Stomach (tissue), 9 donors: ENCODE measurements around the gene NUDCD2. TPM values are rescaled to one million over a fixed set of nuclear protein-coding genes. Genes with fewer than 3 reads are reported as not detected.

Experiments
- DNase-seq, 2 donors: peaks; one replicate each; pipeline versions ENCODE4 v3.0.0 to v3.0.0-alpha.2; 2013 to 2019
- H3K27ac ChIP-seq, 5 donors: fragments of 200-600 bp in 4 of 5; sonication (generic) in 4 of 5; one replicate each; pipeline ENCODE4 v1.5.1; 2013 to 2019; ENCODE audit warnings: mild to moderate bottlenecking in 1 of 5, moderate library complexity in 1 of 5
- H3K27me3 ChIP-seq, 3 donors: fragments of 200-600 bp; sonication (generic); one replicate each; pipeline ENCODE4 v1.5.1; 2017 to 2019; ENCODE audit warnings: mixed run types in 1 of 3
- H3K36me3 ChIP-seq, 4 donors: fragments of 200-600 bp; sonication (generic); 1 replicate in 3 of 4; 2 replicates in 1 of 4; pipeline ENCODE4 v1.5.1; 2016 to 2019
- H3K4me1 ChIP-seq, 4 donors: fragments of 200-600 bp; sonication (generic); one replicate each; pipeline ENCODE4 v1.5.1; 2016 to 2019
- H3K4me3 ChIP-seq, 4 donors: fragments of 200-600 bp; sonication (generic) in 3 of 4; one replicate each; pipeline ENCODE4 v1.5.1; 2016 to 2019; ENCODE audit warnings: mild to moderate bottlenecking in 1 of 4
- H3K9me3 ChIP-seq, 4 donors: fragments of 200-600 bp; sonication (generic); one replicate each; pipeline ENCODE4 v1.5.1; 2016 to 2019
- EP300 ChIP-seq: sonication (generic); formaldehyde crosslinking; IDR thresholded peaks from one replicate; pipeline ENCODE4 v1.6.1; 2017; ENCODE audit warnings: antibody characterized with exemption
- POLR2A ChIP-seq, 4 donors: fragments of 450-650 bp; IDR thresholded peaks; one replicate each; pipeline ENCODE4 v1.6.1; 2016; ENCODE audit warnings: antibody characterized with exemption in 4 of 4, control low read depth in 2 of 4, mild to moderate bottlenecking in 1 of 4, moderate library complexity in 1 of 4
- POLR2AphosphoS5 ChIP-seq, 3 donors: sonication (generic); formaldehyde crosslinking; IDR thresholded peaks; one replicate each; pipeline ENCODE4 v1.6.1; 2016; ENCODE audit warnings: antibody characterized with exemption in 3 of 3
- WGBS, 5 donors: extraction: QIAGEN DNeasy Blood & Tissue Kit in 3 of 5; methylation state at CpG; one replicate each; pipeline versions ENCODE4 v1.1.5 to v1.1.7; 2013 to 2018; 5-methylcytosine and 5-hydroxymethylcytosine counted together
- intact Hi-C: fragments of 100-400 bp; cut with DNase I; formaldehyde crosslinking; loops from one replicate; pipeline ENCODE4 v1.15.1; 2023; ENCODE audit warnings: low total_unique reads
- polyA plus RNA-seq, 3 donors: library from polyadenylated mRNA; stranded (reverse); fragments of 200-250 nt; gene quantifications; one replicate each; pipeline ENCODE4 v1.2.3, GENCODE V29; 2013
- total RNA-seq, 5 donors: library from RNA; depleted of rRNA; stranded (reverse); fragments of >200 nt; gene quantifications; one replicate each; pipeline versions ENCODE4 v1.1.0 to v1.2.3, GENCODE V29; 2014 to 2016
- TF ChIP-seq, protein P1 (sequence below), 7 experiments: fragments of 450-650 bp in 4 of 7; fragments of 200-600 bp in 3 of 7; sonication (generic) in 3 of 7; IDR thresholded peaks; one replicate each; pipeline ENCODE4 v1.5.1; 2016 to 2019; ENCODE audit warnings: antibody characterized with exemption in 7 of 7, control low read depth in 2 of 7, mild to moderate bottlenecking in 1 of 7
- donor health status: healthy with polysubstance abuse.
- donor health status: Bipolar disorder and iron deficiency.
- donor health status: healthy.

The NUDCD2 gene
- total and polyA plus RNA-seq, 8 donors, result 1.2 to 15.1 (median 5.9) TPM; not detected in 1

DNA sequence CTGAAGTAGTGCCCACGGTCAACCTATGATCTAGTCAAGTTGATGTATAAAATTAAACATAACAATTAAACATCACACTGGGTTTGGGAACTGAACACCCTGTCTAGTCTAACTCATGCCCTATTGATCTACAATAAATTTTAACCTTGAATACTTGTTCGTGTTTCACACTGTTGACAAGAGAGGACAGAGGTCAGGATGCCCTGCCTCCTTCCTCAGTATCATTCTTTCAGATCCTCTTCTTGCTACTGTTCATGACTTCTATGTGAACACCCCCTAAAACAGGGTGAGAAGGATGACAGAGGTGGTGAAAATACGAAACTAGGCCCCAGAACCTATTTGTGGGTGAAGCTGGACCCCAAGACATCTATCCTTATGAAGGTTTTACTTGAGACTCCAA, 37.4 kb upstream of the NUDCD2 start:
- H3K36me3 ChIP-seq, result no peaks in the 10 kb centered on the region
- no peaks in the 10 kb centered on the region for H3K27me3 ChIP-seq
- no peak overlapping the region for H3K27ac ChIP-seq
- TF ChIP-seq, protein P1, sequence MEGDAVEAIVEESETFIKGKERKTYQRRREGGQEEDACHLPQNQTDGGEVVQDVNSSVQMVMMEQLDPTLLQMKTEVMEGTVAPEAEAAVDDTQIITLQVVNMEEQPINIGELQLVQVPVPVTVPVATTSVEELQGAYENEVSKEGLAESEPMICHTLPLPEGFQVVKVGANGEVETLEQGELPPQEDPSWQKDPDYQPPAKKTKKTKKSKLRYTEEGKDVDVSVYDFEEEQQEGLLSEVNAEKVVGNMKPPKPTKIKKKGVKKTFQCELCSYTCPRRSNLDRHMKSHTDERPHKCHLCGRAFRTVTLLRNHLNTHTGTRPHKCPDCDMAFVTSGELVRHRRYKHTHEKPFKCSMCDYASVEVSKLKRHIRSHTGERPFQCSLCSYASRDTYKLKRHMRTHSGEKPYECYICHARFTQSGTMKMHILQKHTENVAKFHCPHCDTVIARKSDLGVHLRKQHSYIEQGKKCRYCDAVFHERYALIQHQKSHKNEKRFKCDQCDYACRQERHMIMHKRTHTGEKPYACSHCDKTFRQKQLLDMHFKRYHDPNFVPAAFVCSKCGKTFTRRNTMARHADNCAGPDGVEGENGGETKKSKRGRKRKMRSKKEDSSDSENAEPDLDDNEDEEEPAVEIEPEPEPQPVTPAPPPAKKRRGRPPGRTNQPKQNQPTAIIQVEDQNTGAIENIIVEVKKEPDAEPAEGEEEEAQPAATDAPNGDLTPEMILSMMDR (IDR thresholded peaks at IDR 0.05), result no peak
- TF ChIP-seq POLR2A (IDR thresholded peaks at IDR 0.05) (no peak), EP300 (no peak), POLR2AphosphoS5 (IDR thresholded peaks at IDR 0.05) (no peak)
- H3K4me3 ChIP-seq, result no peak overlapping the region
- no peaks in the 10 kb centered on the region for H3K9me3 ChIP-seq
- intact Hi-C loops, result no loop called here
- no peak for DNase-seq
- 81 to 86% (median 85%) methylated on average over 3 of the region's 3 CpGs for WGBS, 5 donors
- H3K4me1 ChIP-seq, result peaks cover 0 to 3% (median under 1%) of the 10 kb centered on the region in 4 donors

DNA sequence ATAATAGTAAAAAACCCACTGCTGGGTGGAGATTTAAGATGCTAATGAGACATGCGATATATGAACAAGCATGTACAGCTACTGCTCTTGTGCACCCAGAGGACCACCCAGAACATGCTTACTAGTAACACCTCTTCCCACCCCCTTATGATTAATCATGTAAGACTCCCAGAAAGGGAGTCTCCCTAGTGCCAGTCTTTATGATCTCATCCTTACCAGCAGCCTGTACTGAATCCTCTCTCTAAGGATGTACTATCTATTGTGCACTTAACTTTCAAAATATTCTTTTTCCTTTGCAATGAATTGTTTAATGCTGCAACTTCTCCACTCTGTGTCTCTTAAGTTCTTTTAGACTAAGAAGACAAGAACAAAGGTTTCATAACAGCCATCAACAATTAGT, 36.4 kb upstream of the NUDCD2 start:
- Histone ChIP-seq H3K27ac (no peak overlapping the region), H3K36me3 (no peaks in the 10 kb centered on the region), H3K9me3 (no peaks in the 10 kb centered on the region), H3K4me1 (no peaks in the 10 kb centered on the region), H3K27me3 (no peaks in the 10 kb centered on the region), H3K4me3 (no peak overlapping the region)
- TF ChIP-seq POLR2AphosphoS5 (IDR thresholded peaks at IDR 0.05) (no peak), POLR2A (IDR thresholded peaks at IDR 0.05) (no peak), EP300 (no peak)
- TF ChIP-seq, protein P1 (IDR thresholded peaks at IDR 0.05), result no peak
- WGBS, 5 donors, result 95 to 100% (median 96%) methylated on average over 1 of the region's 1 CpG
- DNase-seq, result no peak
- intact Hi-C loops, result no loop called here

DNA sequence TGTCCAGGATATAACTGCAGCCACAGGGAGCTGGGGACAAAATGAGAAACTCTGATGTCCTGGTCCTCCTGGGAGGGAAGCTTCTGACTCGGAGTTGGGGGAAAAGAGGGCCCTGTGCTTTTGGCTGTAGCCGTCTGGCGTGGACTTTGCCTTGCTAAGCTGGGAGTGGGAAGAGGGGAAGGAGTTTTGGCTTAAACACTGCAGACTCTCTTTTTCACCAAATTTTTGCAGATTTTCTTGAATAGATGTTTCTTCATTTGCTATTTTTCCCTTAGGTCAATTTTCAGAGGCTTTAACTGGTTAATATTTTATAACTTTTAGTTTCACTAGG, 29.8 kb upstream of the NUDCD2 start:
- Histone ChIP-seq H3K4me1 (no peaks in the 10 kb centered on the region), H3K36me3 (no peaks in the 10 kb centered on the region), H3K27ac (no peak overlapping the region), H3K4me3 (no peak overlapping the region), H3K9me3 (no peaks in the 10 kb centered on the region), H3K27me3 (no peaks in the 10 kb centered on the region)
- WGBS, 5 donors, result 93 to 100% (median 98%) methylated on average over 3 of the region's 3 CpGs
- no peak for DNase-seq
- no peak for TF ChIP-seq EP300
- TF ChIP-seq POLR2AphosphoS5 (IDR thresholded peaks at IDR 0.05), result no peak
- TF ChIP-seq, protein P1 (IDR thresholded peaks at IDR 0.05), result no peak
- no peak for TF ChIP-seq POLR2A (IDR thresholded peaks at IDR 0.05)
- intact Hi-C loops, result no loop called here

DNA sequence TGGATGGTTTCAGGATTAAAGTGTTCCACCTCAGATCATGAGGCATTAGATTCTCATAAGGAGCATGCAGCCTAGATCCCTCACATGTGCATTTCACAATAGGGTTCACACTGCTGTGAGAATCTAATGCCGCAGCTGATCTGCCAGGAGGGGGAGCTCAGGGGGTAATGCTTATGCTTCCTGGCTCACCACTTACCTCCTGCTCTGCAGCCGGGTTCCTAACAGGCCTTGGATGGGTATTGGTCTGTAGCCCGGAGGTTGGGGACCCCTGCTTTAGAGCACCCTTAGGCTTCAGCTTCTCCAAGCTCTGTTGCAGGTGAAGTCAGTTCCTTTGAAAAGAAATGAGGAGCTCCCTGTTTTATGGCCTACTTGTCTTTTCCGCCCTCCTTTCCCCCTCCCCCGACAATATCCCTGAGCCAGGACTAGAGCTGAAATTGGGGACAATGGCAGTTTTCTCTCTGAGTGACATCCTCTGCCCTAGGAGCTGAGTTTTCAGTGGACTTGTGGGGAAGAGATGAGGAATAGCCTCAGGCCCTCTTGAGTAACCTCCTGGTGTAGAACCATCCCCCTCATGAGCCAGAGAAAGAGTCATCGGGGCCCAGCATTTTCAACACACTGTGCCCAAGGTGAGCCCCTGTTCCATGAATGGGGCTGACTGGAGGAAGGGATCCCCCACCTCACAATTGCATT, 29.3 kb upstream of the NUDCD2 start:
- intact Hi-C loops, result no loop called here
- H3K27me3 ChIP-seq, result no peaks in the 10 kb centered on the region
- DNase-seq, result no peak
- H3K36me3 ChIP-seq, result no peaks in the 10 kb centered on the region
- no peak overlapping the region for H3K27ac ChIP-seq
- no peaks in the 10 kb centered on the region for H3K9me3 ChIP-seq
- 87 to 96% (median 94%) methylated on average over 5 to 6 of the region's 6 CpGs for WGBS, 5 donors
- TF ChIP-seq, protein P1 (IDR thresholded peaks at IDR 0.05), result no peak
- TF ChIP-seq POLR2A (IDR thresholded peaks at IDR 0.05), result no peak
- TF ChIP-seq POLR2AphosphoS5 (IDR thresholded peaks at IDR 0.05), result no peak
- no peak for TF ChIP-seq EP300
- no peak overlapping the region for H3K4me3 ChIP-seq
- no peaks in the 10 kb centered on the region for H3K4me1 ChIP-seq
